DND-41 (cell line): ENCODE results near the gene RNPEP.

Experiments used
- ATAC-seq: fragments of 200-7000 bp; cut with Tn5 transposase; 3 replicates; pipeline ENCODE4 v1.9.1; 2021; ENCODE audit warnings: low read depth; ENCODE audit not compliant: insufficient read depth
- DNase-seq: peaks from one replicate; pipeline ENCODE4 v3.0.0-alpha.2; 2020
- H2AFZ ChIP-seq: 2 replicates; pipeline ENCODE4 v1.6.0; 2012; ENCODE audit warnings: low read depth, low read length
- H3K27ac ChIP-seq: 2 replicates; pipeline ENCODE4 v1.5.1; 2012; ENCODE audit warnings: low read length, inconsistent platforms
- H3K27me3 ChIP-seq: fragments of 200-600 bp; sonication (generic); 2 replicates; pipeline ENCODE4 v1.6.0; 2012; ENCODE audit warnings: low read length, mild to moderate bottlenecking, inconsistent platforms; ENCODE audit not compliant: insufficient read depth, poor library complexity
- H3K36me3 ChIP-seq: 2 replicates; pipeline ENCODE4 v1.5.1; 2012; ENCODE audit warnings: low read length, inconsistent platforms; ENCODE audit not compliant: insufficient read depth
- H3K4me1 ChIP-seq: 2 replicates; pipeline ENCODE4 v1.5.1; 2012; ENCODE audit warnings: mild to moderate bottlenecking, low read length; ENCODE audit not compliant: insufficient read depth
- H3K4me2 ChIP-seq: 2 replicates; pipeline ENCODE4 v1.6.0; 2012; ENCODE audit warnings: mild to moderate bottlenecking, moderate library complexity, low read length, inconsistent platforms; ENCODE audit not compliant: insufficient read depth
- H3K4me3 ChIP-seq, 2 experiments: fragments of 200-600 bp in 1 of 2; shearing (Covaris generic) in 1 of 2; 2 replicates each; pipeline ENCODE4 v1.5.1; 2012 to 2016; ENCODE audit warnings: inconsistent platforms in 2 of 2, low read length in 2 of 2, mild to moderate bottlenecking in 2 of 2, low read depth in 1 of 2, moderate library complexity in 1 of 2
- H3K79me2 ChIP-seq: 2 replicates; pipeline ENCODE4 v1.6.0; 2012; ENCODE audit warnings: low read length, inconsistent platforms; ENCODE audit not compliant: insufficient read depth
- H3K9ac ChIP-seq: 2 replicates; pipeline ENCODE4 v1.6.0; 2012; ENCODE audit warnings: low read depth, mild to moderate bottlenecking, inconsistent platforms, low read length, moderate library complexity
- H3K9me3 ChIP-seq: 2 replicates; pipeline ENCODE4 v1.5.1; 2012; ENCODE audit warnings: low read length, moderate library complexity, mild to moderate bottlenecking, inconsistent platforms; ENCODE audit not compliant: insufficient read depth, severe bottlenecking
- H4K20me1 ChIP-seq: 2 replicates; pipeline ENCODE4 v1.6.0; 2012; ENCODE audit warnings: low read length; ENCODE audit not compliant: insufficient read depth
- EZH2 ChIP-seq: IDR thresholded peaks from 3 replicates; pipeline ENCODE4 v1.6.1; 2012; ENCODE audit warnings: borderline replicate concordance, low read depth, mild to moderate bottlenecking, moderate library complexity, low read length, inconsistent platforms; ENCODE audit not compliant: severe bottlenecking
- TF ChIP-seq, protein P1 (sequence below): IDR thresholded peaks from 2 replicates; pipeline ENCODE4 v1.5.1; 2012; ENCODE audit warnings: borderline replicate concordance, low read length, moderate library complexity, mild to moderate bottlenecking; ENCODE audit not compliant: poor library complexity, severe bottlenecking; ENCODE audit errors: extremely low read depth

The RNPEP gene

DNA sequence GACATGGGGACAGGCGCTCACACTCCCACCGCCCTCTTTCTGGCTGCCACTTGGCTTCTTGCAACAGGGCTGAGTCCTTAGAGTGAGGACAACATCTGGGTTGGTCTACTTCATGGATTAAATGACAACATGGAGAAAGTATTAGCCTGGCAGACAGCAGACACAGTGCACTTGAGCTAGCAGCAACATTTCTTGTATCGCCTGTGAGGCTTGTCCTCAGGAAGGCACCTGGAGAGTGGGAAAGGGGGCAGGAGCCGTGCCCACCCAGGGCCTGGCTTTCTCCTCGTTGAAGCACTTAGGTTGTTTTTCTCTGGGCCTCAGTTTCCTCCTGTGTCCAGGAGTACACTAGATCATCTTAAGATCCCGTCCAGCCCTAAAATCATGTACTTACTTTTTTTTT lies 31.6 kb downstream of the RNPEP start:
- no peak for DNase-seq
- Histone ChIP-seq H3K27me3 (peaks cover 5% of the 10 kb centered on the region), H3K9ac (no peak overlapping the region), H3K4me3 (no peak overlapping the region), H3K27ac (no peak overlapping the region), H4K20me1 (no peaks in the 10 kb centered on the region), H3K4me2 (no peak overlapping the region), H3K9me3 (no peaks in the 10 kb centered on the region), H3K79me2 (no peaks in the 10 kb centered on the region), H3K4me1 (no peaks in the 10 kb centered on the region), H3K36me3 (no peaks in the 10 kb centered on the region), H2AFZ (no peak overlapping the region)
- no peak for TF ChIP-seq EZH2
- TF ChIP-seq, protein P1, sequence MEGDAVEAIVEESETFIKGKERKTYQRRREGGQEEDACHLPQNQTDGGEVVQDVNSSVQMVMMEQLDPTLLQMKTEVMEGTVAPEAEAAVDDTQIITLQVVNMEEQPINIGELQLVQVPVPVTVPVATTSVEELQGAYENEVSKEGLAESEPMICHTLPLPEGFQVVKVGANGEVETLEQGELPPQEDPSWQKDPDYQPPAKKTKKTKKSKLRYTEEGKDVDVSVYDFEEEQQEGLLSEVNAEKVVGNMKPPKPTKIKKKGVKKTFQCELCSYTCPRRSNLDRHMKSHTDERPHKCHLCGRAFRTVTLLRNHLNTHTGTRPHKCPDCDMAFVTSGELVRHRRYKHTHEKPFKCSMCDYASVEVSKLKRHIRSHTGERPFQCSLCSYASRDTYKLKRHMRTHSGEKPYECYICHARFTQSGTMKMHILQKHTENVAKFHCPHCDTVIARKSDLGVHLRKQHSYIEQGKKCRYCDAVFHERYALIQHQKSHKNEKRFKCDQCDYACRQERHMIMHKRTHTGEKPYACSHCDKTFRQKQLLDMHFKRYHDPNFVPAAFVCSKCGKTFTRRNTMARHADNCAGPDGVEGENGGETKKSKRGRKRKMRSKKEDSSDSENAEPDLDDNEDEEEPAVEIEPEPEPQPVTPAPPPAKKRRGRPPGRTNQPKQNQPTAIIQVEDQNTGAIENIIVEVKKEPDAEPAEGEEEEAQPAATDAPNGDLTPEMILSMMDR: no peak
- ATAC-seq: no peak

DNA sequence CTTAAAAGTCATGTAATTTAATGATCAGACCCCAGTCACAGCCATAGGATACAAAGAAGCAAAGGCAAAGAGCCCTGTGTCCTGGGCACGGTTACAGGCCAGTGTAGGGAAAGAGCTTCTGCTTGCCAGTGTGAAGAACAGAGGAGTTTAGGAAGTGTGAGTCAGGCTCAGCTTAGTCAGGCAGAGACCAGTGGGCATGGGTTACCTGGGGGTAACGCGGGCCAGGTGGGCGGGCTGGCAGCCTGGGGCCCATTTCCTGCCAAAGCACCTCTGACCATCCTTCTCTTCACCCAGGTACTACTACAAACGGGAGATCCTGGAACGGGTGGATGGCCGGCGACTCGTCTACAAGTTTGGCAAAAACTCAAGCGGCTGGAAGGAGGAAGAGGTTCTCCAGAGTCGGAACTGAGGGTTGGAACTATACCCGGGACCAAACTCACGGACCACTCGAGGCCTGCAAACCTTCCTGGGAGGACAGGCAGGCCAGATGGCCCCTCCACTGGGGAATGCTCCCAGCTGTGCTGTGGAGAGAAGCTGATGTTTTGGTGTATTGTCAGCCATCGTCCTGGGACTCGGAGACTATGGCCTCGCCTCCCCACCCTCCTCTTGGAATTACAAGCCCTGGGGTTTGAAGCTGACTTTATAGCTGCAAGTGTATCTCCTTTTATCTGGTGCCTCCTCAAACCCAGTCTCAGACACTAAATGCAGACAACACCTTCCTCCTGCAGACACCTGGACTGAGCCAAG lies 32.6 kb downstream of the RNPEP start:
- ATAC-seq (no peak), DNase-seq (no peak)
- peaks cover 5% of the 10 kb centered on the region for H3K27me3 ChIP-seq
- H3K36me3 ChIP-seq: no peaks in the 10 kb centered on the region
- H3K4me2 ChIP-seq: no peak overlapping the region
- no peaks in the 10 kb centered on the region for H3K79me2 ChIP-seq
- TF ChIP-seq EZH2: no peak
- TF ChIP-seq, protein P1: no peak
- no peak overlapping the region for H3K9ac ChIP-seq
- no peaks in the 10 kb centered on the region for H3K9me3 ChIP-seq
- H3K27ac ChIP-seq: no peak overlapping the region
- H3K4me3 ChIP-seq: no peak overlapping the region
- no peak overlapping the region for H2AFZ ChIP-seq
- H3K4me1 ChIP-seq: no peaks in the 10 kb centered on the region
- H4K20me1 ChIP-seq: no peaks in the 10 kb centered on the region

GRCh38 chr1:202015662-202015937 lies 33.2 kb downstream of the RNPEP start:
- no peaks in the 10 kb centered on the region for H3K36me3 ChIP-seq
- no peak overlapping the region for H2AFZ ChIP-seq
- no peak overlapping the region for H3K4me3 ChIP-seq
- H3K9me3 ChIP-seq: no peaks in the 10 kb centered on the region
- ATAC-seq: no peak
- peaks cover 5% of the 10 kb centered on the region for H3K27me3 ChIP-seq
- no peak for TF ChIP-seq EZH2
- TF ChIP-seq, protein P1: no peak
- H3K27ac ChIP-seq: no peak overlapping the region
- H3K9ac ChIP-seq: no peak overlapping the region
- no peaks in the 10 kb centered on the region for H4K20me1 ChIP-seq
- H3K4me1 ChIP-seq: no peaks in the 10 kb centered on the region
- no peak for DNase-seq
- no peaks in the 10 kb centered on the region for H3K79me2 ChIP-seq
- H3K4me2 ChIP-seq: no peak overlapping the region
